Bronchial epithelial cell (primary cell): Measurements from ENCODE around the gene FITM1. TPM values are rescaled to one million over a fixed set of nuclear protein-coding genes. Genes with fewer than 3 reads are reported as not detected.

ENCODE experiments used
- DNase-seq: peaks from one replicate; pipeline ENCODE4 v3.0.0-alpha.2; 2010; ENCODE audit warnings: low read depth
- FAIRE-seq: peaks from 2 replicates; lab custom pipeline; 2011; peaks lifted over from hg19 to GRCh38; lab: Jason Lieb, UNC
- H3K27me3 ChIP-seq: 2 replicates; pipeline ENCODE4 v1.5.1; 2011; ENCODE audit warnings: low read length; ENCODE audit not compliant: control insufficient read depth, insufficient read depth
- H3K36me3 ChIP-seq: 2 replicates; pipeline ENCODE4 v1.5.1; 2011; ENCODE audit warnings: low read length; ENCODE audit not compliant: control insufficient read depth, insufficient read depth
- H3K4me3 ChIP-seq: 2 replicates; pipeline ENCODE4 v1.5.1; 2011; ENCODE audit warnings: mild to moderate bottlenecking, low read depth, low read length, control low read depth
- CTCF ChIP-seq: IDR thresholded peaks from 2 replicates; pipeline ENCODE4 v1.5.1; 2011; ENCODE audit warnings: mild to moderate bottlenecking, moderate library complexity, low read length, control low read depth, inconsistent platforms; ENCODE audit not compliant: insufficient read depth, severe bottlenecking
- total RNA-seq: library from RNA; depleted of rRNA; stranded (reverse); fragments of >200 nt; gene quantifications from 2 replicates; pipeline ENCODE4 v1.2.1, GENCODE V29; 2014

The FITM1 gene
- total RNA-seq, 1 donor from 2014 or later: not detected

- peaks cover 19% of the 10 kb centered on the region for H3K36me3 ChIP-seq
- H3K4me3 ChIP-seq: no peak overlapping the region
- FAIRE-seq (no peak), DNase-seq (no peak)
- TF ChIP-seq CTCF: no peak
- no peaks in the 10 kb centered on the region for H3K27me3 ChIP-seq
Observed at GRCh38 chr14:24177891-24178290, 47.4 kb downstream of the FITM1 start.

GRCh38 chr14:24178399-24179178 lies 48.1 kb downstream of the FITM1 start:
- DNase-seq (no peak), FAIRE-seq (no peak)
- TF ChIP-seq CTCF: no peak
- Histone ChIP-seq H3K4me3 (no peak overlapping the region), H3K36me3 (peaks cover 20% of the 10 kb centered on the region), H3K27me3 (no peaks in the 10 kb centered on the region)

GRCh38 chr14:24179294-24179960 lies 49.0 kb downstream of the FITM1 start:
- H3K36me3 ChIP-seq: peaks cover 27% of the 10 kb centered on the region
- FAIRE-seq (no peak), DNase-seq (no peak)

GRCh38 chr14:24179961-24180796 lies 49.7 kb downstream of the FITM1 start:
- Histone ChIP-seq H3K36me3 (peaks cover 34% of the 10 kb centered on the region), H3K27me3 (no peaks in the 10 kb centered on the region), H3K4me3 (no peak overlapping the region)
- DNase-seq (peak; percentile 30), FAIRE-seq (no peak)
- no peak for TF ChIP-seq CTCF

More at GRCh38 chr14:24179294-24179960, 49.0 kb downstream of the FITM1 start:
- H3K27me3 ChIP-seq: no peaks in the 10 kb centered on the region
- TF ChIP-seq CTCF: no peak
- H3K4me3 ChIP-seq: no peak overlapping the region

- Histone ChIP-seq H3K4me3 (no peak overlapping the region), H3K36me3 (peaks cover 41% of the 10 kb centered on the region), H3K27me3 (no peaks in the 10 kb centered on the region)
- TF ChIP-seq CTCF: no peak
- FAIRE-seq (no peak), DNase-seq (no peak)
Observed at GRCh38 chr14:24181371-24182077, 51.1 kb downstream of the FITM1 start.

Other genes with a start within 250 kb of the FITM1 start
- 24.7 and 64.1 TPM in 2 replicates for gene DHRS4, start 176.9 kb upstream of the FITM1 start, total RNA-seq
- 5.5 and 30.5 TPM in 2 replicates for gene DHRS4L2, start 141.7 kb upstream of the FITM1 start, total RNA-seq
- 0.13 TPM in 1 of 2 replicates, not detected in the other for gene CARMIL3, start 78.7 kb upstream of the FITM1 start, total RNA-seq
- not detected in 2 replicates for gene CPNE6, start 59.1 kb upstream of the FITM1 start, total RNA-seq
- gene PCK2, start 36.3 kb upstream of the FITM1 start, total RNA-seq: 84.8 and 223 TPM in 2 replicates
- gene DCAF11, start 15.9 kb upstream of the FITM1 start, total RNA-seq: 70.5 and 83.5 TPM in 2 replicates
- 0.64 and 0.79 TPM in 2 replicates for gene NRL, start 15.7 kb upstream of the FITM1 start, total RNA-seq
- gene PSME1, start 5.5 kb downstream of the FITM1 start, total RNA-seq: 65.0 and 71.8 TPM in 2 replicates
- gene EMC9, start 10.9 kb downstream of the FITM1 start, total RNA-seq: 12.6 and 17.8 TPM in 2 replicates
- gene PSME2, start 16.0 kb downstream of the FITM1 start, total RNA-seq: 26.9 and 37.5 TPM in 2 replicates
- 23.3 and 25.8 TPM in 2 replicates for gene RNF31, start 16.8 kb downstream of the FITM1 start, total RNA-seq
- gene IRF9, start 30.6 kb downstream of the FITM1 start, total RNA-seq: 19.2 and 28.7 TPM in 2 replicates
- gene REC8, start 41.4 kb downstream of the FITM1 start, total RNA-seq: 0.26 and 1.1 TPM in 2 replicates
- 27.0 and 41.9 TPM in 2 replicates for gene IPO4, start 58.2 kb downstream of the FITM1 start, total RNA-seq
- gene TM9SF1, start 64.8 kb downstream of the FITM1 start, total RNA-seq: 42.8 and 67.9 TPM in 2 replicates
- gene TSSK4, start 75.0 kb downstream of the FITM1 start, total RNA-seq: 0.26 TPM in 1 of 2 replicates, not detected in the other
- gene CHMP4A, start 82.8 kb downstream of the FITM1 start, total RNA-seq: 48.8 and 69.8 TPM in 2 replicates
- gene MDP1, start 85.4 kb downstream of the FITM1 start, total RNA-seq: 13.4 and 21.1 TPM in 2 replicates
- gene NEDD8, start 101.7 kb downstream of the FITM1 start, total RNA-seq: 131 and 330 TPM in 2 replicates
- 80.6 and 98.7 TPM in 2 replicates for gene GMPR2, start 102.3 kb downstream of the FITM1 start, total RNA-seq
- 48.7 and 91.9 TPM in 2 replicates for gene TINF2, start 112.0 kb downstream of the FITM1 start, total RNA-seq
- 88.7 and 382 TPM in 2 replicates for gene TGM1, start 132.5 kb downstream of the FITM1 start, total RNA-seq
- 32.6 and 58.9 TPM in 2 replicates for gene RABGGTA, start 140.9 kb downstream of the FITM1 start, total RNA-seq
- 16.6 and 39.6 TPM in 2 replicates for gene DHRS1, start 169.1 kb downstream of the FITM1 start, total RNA-seq
- gene NOP9, start 169.2 kb downstream of the FITM1 start, total RNA-seq: 23.2 and 26.1 TPM in 2 replicates
- gene CIDEB, start 177.3 kb downstream of the FITM1 start, total RNA-seq: 1.2 and 3.9 TPM in 2 replicates
- gene LTB4R2, start 179.5 kb downstream of the FITM1 start, total RNA-seq: 10.5 and 17.4 TPM in 2 replicates
- 3.7 and 9.6 TPM in 2 replicates for gene LTB4R, start 180.8 kb downstream of the FITM1 start, total RNA-seq
- 0.53 and 0.77 TPM in 2 replicates for gene ADCY4, start 204.4 kb downstream of the FITM1 start, total RNA-seq
- 2.4 and 4.7 TPM in 2 replicates for gene RIPK3, start 209.3 kb downstream of the FITM1 start, total RNA-seq
- gene NFATC4, start 237.5 kb downstream of the FITM1 start, total RNA-seq: 4.7 and 7.3 TPM in 2 replicates